Liver (tissue), 9 donors: ENCODE data around the gene TSPAN7. TPM values are rescaled to one million over a fixed set of nuclear protein-coding genes. Genes with fewer than 3 reads are reported as not detected.

Experiments
- DNase-seq: peaks from one replicate; pipeline ENCODE4 v3.0.0-alpha.2; 2017; ENCODE audit warnings: low spot score
- H3K27ac ChIP-seq, 2 donors: one replicate each; pipeline ENCODE4 v1.7.0; 2013; ENCODE audit warnings: inconsistent platforms in 2 of 2, low read length in 2 of 2, control low read depth in 1 of 2, low read depth in 1 of 2, mild to moderate bottlenecking in 1 of 2
- H3K27me3 ChIP-seq, 4 donors: one replicate each; pipeline versions ENCODE4 v1.6.1 to v1.7.0; 2013; ENCODE audit warnings: low read length in 3 of 4, inconsistent platforms in 1 of 4, mild to moderate bottlenecking in 1 of 4, moderate library complexity in 1 of 4; ENCODE audit not compliant: control insufficient read depth in 4 of 4, insufficient read depth in 4 of 4
- H3K36me3 ChIP-seq, 4 donors: one replicate each; pipeline versions ENCODE4 v1.6.1 to v1.7.0; 2013; ENCODE audit warnings: low read length in 3 of 4, mild to moderate bottlenecking in 3 of 4, low read depth in 1 of 4, moderate library complexity in 1 of 4; ENCODE audit not compliant: control insufficient read depth in 4 of 4, insufficient read depth in 3 of 4
- H3K4me1 ChIP-seq, 4 donors: one replicate each; pipeline versions ENCODE4 v1.6.1 to v1.7.0; 2013; ENCODE audit warnings: low read length in 3 of 4, mild to moderate bottlenecking in 3 of 4, moderate library complexity in 1 of 4; ENCODE audit not compliant: control insufficient read depth in 4 of 4, insufficient read depth in 4 of 4
- H3K4me3 ChIP-seq, 3 donors: one replicate each; pipeline versions ENCODE4 v1.6.1 to v1.7.0; 2013; ENCODE audit warnings: low read length in 3 of 3, control low read depth in 1 of 3, low read depth in 1 of 3, mild to moderate bottlenecking in 1 of 3
- H3K9ac ChIP-seq, 2 donors: one replicate each; pipeline ENCODE4 v1.7.0; 2013; ENCODE audit warnings: low read length in 2 of 2, mild to moderate bottlenecking in 2 of 2, moderate library complexity in 2 of 2, control low read depth in 1 of 2, low read depth in 1 of 2
- H3K9me3 ChIP-seq, 4 donors: one replicate each; pipeline versions ENCODE4 v1.6.1 to v1.7.0; 2013; ENCODE audit warnings: low read length in 3 of 4; ENCODE audit not compliant: control insufficient read depth in 4 of 4
- ATF3 ChIP-seq: IDR thresholded peaks from 2 replicates; pipeline ENCODE4 v1.6.1; 2016; ENCODE audit warnings: antibody characterized with exemption
- EGR1 ChIP-seq, 2 donors: IDR thresholded peaks; 2 replicates each; pipeline ENCODE4 v1.6.1; 2016 to 2018; ENCODE audit warnings: antibody characterized with exemption in 2 of 2, low read depth in 2 of 2
- FOXA1 ChIP-seq: IDR thresholded peaks from 2 replicates; pipeline ENCODE4 v1.6.1; 2016; ENCODE audit warnings: antibody characterized with exemption
- FOXA2 ChIP-seq: IDR thresholded peaks from 2 replicates; pipeline ENCODE4 v1.6.1; 2016; ENCODE audit warnings: antibody characterized with exemption
- GABPA ChIP-seq, 2 donors: IDR thresholded peaks in 1 of 2; conservative IDR thresholded peaks in 1 of 2; 2 replicates each; pipeline ENCODE4 v1.6.1; 2016; ENCODE audit warnings: antibody characterized with exemption in 2 of 2, mild to moderate bottlenecking in 1 of 2, moderate library complexity in 1 of 2
- HNF4A ChIP-seq, 2 donors: conservative IDR thresholded peaks; 2 replicates each; pipeline ENCODE4 v1.6.1; 2016; ENCODE audit warnings: antibody characterized with exemption in 2 of 2, mild to moderate bottlenecking in 2 of 2
- HNF4G ChIP-seq: IDR thresholded peaks from 2 replicates; pipeline ENCODE4 v1.6.1; 2016; ENCODE audit warnings: antibody characterized with exemption
- JUND ChIP-seq, 2 donors: IDR thresholded peaks; 2 replicates each; pipeline ENCODE4 v1.6.1; 2016; ENCODE audit warnings: antibody characterized with exemption in 2 of 2
- MAX ChIP-seq: IDR thresholded peaks from 2 replicates; pipeline ENCODE4 v1.6.1; 2016; ENCODE audit warnings: antibody characterized with exemption
- NR2F2 ChIP-seq: IDR thresholded peaks from 2 replicates; pipeline ENCODE4 v1.6.1; 2016; ENCODE audit warnings: antibody characterized with exemption
- RAD21 ChIP-seq, 2 donors: IDR thresholded peaks; 2 replicates each; pipeline ENCODE4 v1.6.1; 2016; ENCODE audit warnings: antibody characterized with exemption in 2 of 2, mild to moderate bottlenecking in 2 of 2
- REST ChIP-seq: IDR thresholded peaks from 2 replicates; pipeline ENCODE4 v1.6.1; 2016; ENCODE audit warnings: antibody characterized with exemption, mild to moderate bottlenecking
- RXRA ChIP-seq, 2 donors: IDR thresholded peaks; 2 replicates each; pipeline ENCODE4 v1.6.1; 2017 to 2018; ENCODE audit warnings: antibody characterized with exemption in 2 of 2, mild to moderate bottlenecking in 1 of 2
- SP1 ChIP-seq: IDR thresholded peaks from 2 replicates; pipeline ENCODE4 v1.6.1; 2018; ENCODE audit warnings: antibody characterized with exemption, mild to moderate bottlenecking
- TAF1 ChIP-seq: conservative IDR thresholded peaks from 2 replicates; pipeline ENCODE4 v1.6.1; 2016; ENCODE audit warnings: antibody characterized with exemption, mild to moderate bottlenecking
- YY1 ChIP-seq: IDR thresholded peaks from 2 replicates; pipeline ENCODE4 v1.6.1; 2016; ENCODE audit warnings: antibody characterized with exemption, mild to moderate bottlenecking
- WGBS: extraction: QIAGEN DNeasy Blood & Tissue Kit; methylation state at CpG from one replicate; pipeline ENCODE4 v1.1.7; 2013; 5-methylcytosine and 5-hydroxymethylcytosine counted together
- polyA plus RNA-seq, 2 donors: library from polyadenylated mRNA; stranded (reverse) in 1 of 2; unstranded in 1 of 2; fragments of 200-250 nt in 1 of 2; fragments of >200 nt in 1 of 2; fragmentation: Nextera tagmentation in 1 of 2; extraction: Ambion mirVana in 1 of 2; gene quantifications; one replicate each; pipeline versions ENCODE4 v1.2.1 to v1.2.3, GENCODE V29; 2013 to 2015
- total RNA-seq, 2 donors: library from RNA; depleted of rRNA; stranded (reverse); fragments of >200 nt; gene quantifications; one replicate each; pipeline ENCODE4 v1.2.3, GENCODE V29; 2014
- TF ChIP-seq, protein P1 (sequence below): fragments of 150-350 bp; IDR thresholded peaks from 2 replicates; pipeline ENCODE4 v1.5.1; 2017; ENCODE audit warnings: improper control_type of control experiment, low read depth, low read length; ENCODE audit not compliant: missing input control
- TF ChIP-seq, protein P2 (sequence below): IDR thresholded peaks from 2 replicates; pipeline ENCODE4 v1.6.1; 2016; ENCODE audit warnings: antibody characterized with exemption
- donor health status: healthy.
- donor health status: healthy.
- donor health status: healthy.
- donor health status: healthy.
- donor health status: healthy.

TSPAN7 gene
- total and polyA plus RNA-seq, 4 donors: 10.1 to 26.2 (median 17.6) TPM

DNA sequence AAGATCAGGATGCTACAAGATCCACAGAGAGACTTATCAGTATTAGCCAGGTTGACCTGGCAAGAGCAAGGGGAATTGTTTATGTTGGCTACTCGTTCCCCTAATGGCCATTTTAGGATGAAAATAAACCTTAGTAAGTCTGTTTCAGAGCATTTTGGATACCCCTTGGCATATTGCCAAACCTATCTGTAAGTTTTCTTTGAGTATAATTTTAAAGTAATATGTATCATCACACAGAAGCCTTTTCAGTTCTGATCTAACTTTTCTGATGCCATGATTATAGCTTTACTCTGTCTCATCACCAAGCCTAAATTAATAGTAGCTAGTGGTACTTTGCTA, 99.7 kb downstream of the TSPAN7 start:
- Histone ChIP-seq H3K27me3 (no peaks in the 10 kb centered on the region), H3K4me3 (no peak overlapping the region), H3K36me3 (no peaks in the 10 kb centered on the region), H3K4me1 (peaks cover 0 to 9% (median 2%) of the 10 kb centered on the region in 4 donors), H3K9me3 (no peaks in the 10 kb centered on the region), H3K9ac (no peak overlapping the region), H3K27ac (no peak overlapping the region)
- WGBS: 11% methylated on average over 1 of the region's 1 CpG
- DNase-seq: no peak
- TF ChIP-seq ATF3 (no peak), HNF4A (conservative IDR thresholded peaks at IDR 0.05) (no peak), REST (no peak), FOXA1 (no peak), HNF4G (no peak), TAF1 (no peak), RXRA (IDR thresholded peaks at IDR 0.05) (no peak), EGR1 (IDR thresholded peaks at IDR 0.05; ENCODE audit: low read depth in 2 of 2) (no peak), RAD21 (IDR thresholded peaks at IDR 0.05) (no peak), JUND (IDR thresholded peaks at IDR 0.05) (no peak), NR2F2 (no peak), GABPA (IDR thresholded peaks at IDR 0.05 in 1 of 2, conservative IDR thresholded peaks at IDR 0.05 in 1 of 2) (no peak), YY1 (no peak), SP1 (no peak), MAX (no peak), FOXA2 (no peak)
- TF ChIP-seq, protein P1, sequence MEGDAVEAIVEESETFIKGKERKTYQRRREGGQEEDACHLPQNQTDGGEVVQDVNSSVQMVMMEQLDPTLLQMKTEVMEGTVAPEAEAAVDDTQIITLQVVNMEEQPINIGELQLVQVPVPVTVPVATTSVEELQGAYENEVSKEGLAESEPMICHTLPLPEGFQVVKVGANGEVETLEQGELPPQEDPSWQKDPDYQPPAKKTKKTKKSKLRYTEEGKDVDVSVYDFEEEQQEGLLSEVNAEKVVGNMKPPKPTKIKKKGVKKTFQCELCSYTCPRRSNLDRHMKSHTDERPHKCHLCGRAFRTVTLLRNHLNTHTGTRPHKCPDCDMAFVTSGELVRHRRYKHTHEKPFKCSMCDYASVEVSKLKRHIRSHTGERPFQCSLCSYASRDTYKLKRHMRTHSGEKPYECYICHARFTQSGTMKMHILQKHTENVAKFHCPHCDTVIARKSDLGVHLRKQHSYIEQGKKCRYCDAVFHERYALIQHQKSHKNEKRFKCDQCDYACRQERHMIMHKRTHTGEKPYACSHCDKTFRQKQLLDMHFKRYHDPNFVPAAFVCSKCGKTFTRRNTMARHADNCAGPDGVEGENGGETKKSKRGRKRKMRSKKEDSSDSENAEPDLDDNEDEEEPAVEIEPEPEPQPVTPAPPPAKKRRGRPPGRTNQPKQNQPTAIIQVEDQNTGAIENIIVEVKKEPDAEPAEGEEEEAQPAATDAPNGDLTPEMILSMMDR: no peak
- TF ChIP-seq, protein P2, sequence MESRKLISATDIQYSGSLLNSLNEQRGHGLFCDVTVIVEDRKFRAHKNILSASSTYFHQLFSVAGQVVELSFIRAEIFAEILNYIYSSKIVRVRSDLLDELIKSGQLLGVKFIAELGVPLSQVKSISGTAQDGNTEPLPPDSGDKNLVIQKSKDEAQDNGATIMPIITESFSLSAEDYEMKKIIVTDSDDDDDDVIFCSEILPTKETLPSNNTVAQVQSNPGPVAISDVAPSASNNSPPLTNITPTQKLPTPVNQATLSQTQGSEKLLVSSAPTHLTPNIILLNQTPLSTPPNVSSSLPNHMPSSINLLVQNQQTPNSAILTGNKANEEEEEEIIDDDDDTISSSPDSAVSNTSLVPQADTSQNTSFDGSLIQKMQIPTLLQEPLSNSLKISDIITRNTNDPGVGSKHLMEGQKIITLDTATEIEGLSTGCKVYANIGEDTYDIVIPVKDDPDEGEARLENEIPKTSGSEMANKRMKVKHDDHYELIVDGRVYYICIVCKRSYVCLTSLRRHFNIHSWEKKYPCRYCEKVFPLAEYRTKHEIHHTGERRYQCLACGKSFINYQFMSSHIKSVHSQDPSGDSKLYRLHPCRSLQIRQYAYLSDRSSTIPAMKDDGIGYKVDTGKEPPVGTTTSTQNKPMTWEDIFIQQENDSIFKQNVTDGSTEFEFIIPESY: no peak

DNA sequence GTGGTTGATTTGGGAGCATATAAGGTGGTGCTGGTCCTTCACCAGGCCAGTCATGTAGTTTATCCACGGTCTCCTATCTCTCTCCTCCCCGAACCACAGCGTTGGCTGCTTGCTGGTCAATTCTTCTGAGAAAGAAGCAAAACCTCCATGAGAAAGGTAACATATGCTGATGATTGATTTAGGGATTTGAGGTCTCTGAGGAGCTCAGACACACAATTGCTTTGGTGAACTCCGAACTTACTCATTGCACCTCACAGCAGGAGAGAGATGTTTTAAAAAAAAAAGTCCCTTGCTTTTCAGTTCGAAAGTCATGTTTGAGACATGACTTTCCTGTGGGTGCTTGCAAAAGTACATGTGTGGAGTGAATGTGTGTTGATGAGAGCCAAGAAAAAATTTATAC, 100.2 kb downstream of the TSPAN7 start:
- Histone ChIP-seq H3K4me1 (peaks cover 0 to 9% (median 2%) of the 10 kb centered on the region in 4 donors), H3K27ac (no peak overlapping the region), H3K36me3 (no peaks in the 10 kb centered on the region), H3K9me3 (no peaks in the 10 kb centered on the region), H3K4me3 (no peak overlapping the region), H3K27me3 (no peaks in the 10 kb centered on the region), H3K9ac (no peak overlapping the region)
- no peak for DNase-seq
- WGBS: 85% methylated on average over 5 of the region's 5 CpGs
- TF ChIP-seq GABPA (IDR thresholded peaks at IDR 0.05 in 1 of 2, conservative IDR thresholded peaks at IDR 0.05 in 1 of 2) (no peak), SP1 (no peak), RAD21 (IDR thresholded peaks at IDR 0.05) (no peak), HNF4G (no peak), FOXA1 (no peak), MAX (no peak), HNF4A (conservative IDR thresholded peaks at IDR 0.05) (no peak), ATF3 (no peak), RXRA (IDR thresholded peaks at IDR 0.05) (no peak), YY1 (no peak), NR2F2 (no peak)
- TF ChIP-seq, protein P2: no peak
- TF ChIP-seq, protein P1: no peak
